Measurements from ENCODE around the gene RPH3AL. TPM values are rescaled to one million over a fixed set of nuclear protein-coding genes. Genes with fewer than 3 reads are reported as not detected.

The RPH3AL gene
- total and polyA plus RNA-seq, 10 of the 15 experiments (the other 5 are each of a cell fraction or from before 2014, with no cell fraction given) = 0.04 to 1.2 (median 0.47) TPM; not detected in 2

- in situ Hi-C loops (cut with MboI) = no loop called here
- Histone ChIP-seq H3K9ac (ENCODE audit: control insufficient read depth, insufficient read depth, low read length) (no peak overlapping the region), H3K79me2 (ENCODE audit: control insufficient read depth, insufficient read depth, low read length) (no peaks in the 10 kb centered on the region), H3K4me1 (ENCODE audit: control insufficient read depth, insufficient read depth, low read length) (no peaks in the 10 kb centered on the region; the same call in 1 of the 2 replicates), H3K4me3 (no peak overlapping the region), H3K27me3 (replicated peaks in 1 of 2; ENCODE audit: control insufficient read depth in 2 of 2, insufficient read depth in 2 of 2, low read length in 1 of 2) (no peaks in the 10 kb centered on the region; a peak in 1 of 4 replicates), H4K20me1 (ENCODE audit: control insufficient read depth, insufficient read depth) (no peaks in the 10 kb centered on the region), H3K27ac (ENCODE audit: control insufficient read depth, insufficient read depth) (no peak overlapping the region), H3K36me3 (ENCODE audit: control insufficient read depth in 2 of 2, insufficient read depth in 2 of 2, low read length in 1 of 2) (no peaks in the 10 kb centered on the region), H3K9me3 (replicated peaks; ENCODE audit: control insufficient read depth, insufficient read depth, low read length) (no peaks in the 10 kb centered on the region; the same call in 2 of the 3 replicates), H2AFZ (ENCODE audit: control insufficient read depth, low read depth, low read length) (no peak overlapping the region), H3K4me2 (ENCODE audit: control insufficient read depth, insufficient read depth) (no peak overlapping the region)
- 43% methylated on average over 4 of the region's 4 CpGs for WGBS (ENCODE audit: insufficient coverage, insufficient replicate concordance, low lambda C conversion rate, missing lambda C conversion rate)
- intact Hi-C loops (cut with micrococcal nuclease; ENCODE audit: unreplicated experiment) = no loop called here
- ATAC-seq (no peak), DNase-seq (ENCODE audit: low read depth, low spot score) (no peak), FAIRE-seq (no peak)
- ChIA-PET POLR2A (no interaction called here), RAD21 (ENCODE audit: unreplicated experiment) (no interaction called here), CTCF (no interaction called here), SMC1A (ENCODE audit: uncharacterized antibody, unreplicated experiment) (no interaction called here)
- TF ChIP-seq NFXL1 (IDR thresholded peaks at IDR 0.05; ENCODE audit: borderline replicate concordance) (no peak), HDAC2 (IDR thresholded peaks at IDR 0.05) (no peak), EED (IDR thresholded peaks at IDR 0.05; ENCODE audit: low read depth) (no peak), TBL1XR1 (IDR thresholded peaks at IDR 0.05; ENCODE audit: low read depth, low read length) (no peak), CHD4 (IDR thresholded peaks at IDR 0.05) (no peak), RELB (IDR thresholded peaks at IDR 0.05; ENCODE audit: low read depth) (no peak), SUPT20H (IDR thresholded peaks at IDR 0.05; ENCODE audit: borderline replicate concordance, control insufficient read depth, low read depth, low read length) (no peak), USF2 (IDR thresholded peaks at IDR 0.05; ENCODE audit: borderline replicate concordance, low read depth, low read length) (no peak), SMAD1 (IDR thresholded peaks at IDR 0.05; ENCODE audit: low read depth, partially characterized antibody) (no peak), GATAD2B (conservative IDR thresholded peaks at IDR 0.05; ENCODE audit: low read depth) (no peak), SMAD5 (IDR thresholded peaks at IDR 0.05; ENCODE audit: low read depth) (no peak), MXI1 (IDR thresholded peaks at IDR 0.05; ENCODE audit: low read depth, low read length) (no peak), DPF2 (IDR thresholded peaks at IDR 0.05) (no peak)
- TF ChIP-seq, protein P1, sequence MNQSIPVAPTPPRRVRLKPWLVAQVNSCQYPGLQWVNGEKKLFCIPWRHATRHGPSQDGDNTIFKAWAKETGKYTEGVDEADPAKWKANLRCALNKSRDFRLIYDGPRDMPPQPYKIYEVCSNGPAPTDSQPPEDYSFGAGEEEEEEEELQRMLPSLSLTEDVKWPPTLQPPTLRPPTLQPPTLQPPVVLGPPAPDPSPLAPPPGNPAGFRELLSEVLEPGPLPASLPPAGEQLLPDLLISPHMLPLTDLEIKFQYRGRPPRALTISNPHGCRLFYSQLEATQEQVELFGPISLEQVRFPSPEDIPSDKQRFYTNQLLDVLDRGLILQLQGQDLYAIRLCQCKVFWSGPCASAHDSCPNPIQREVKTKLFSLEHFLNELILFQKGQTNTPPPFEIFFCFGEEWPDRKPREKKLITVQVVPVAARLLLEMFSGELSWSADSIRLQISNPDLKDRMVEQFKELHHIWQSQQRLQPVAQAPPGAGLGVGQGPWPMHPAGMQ (IDR thresholded peaks at IDR 0.05; ENCODE audit: borderline replicate concordance) = no peak
- TF ChIP-seq, protein P2, sequence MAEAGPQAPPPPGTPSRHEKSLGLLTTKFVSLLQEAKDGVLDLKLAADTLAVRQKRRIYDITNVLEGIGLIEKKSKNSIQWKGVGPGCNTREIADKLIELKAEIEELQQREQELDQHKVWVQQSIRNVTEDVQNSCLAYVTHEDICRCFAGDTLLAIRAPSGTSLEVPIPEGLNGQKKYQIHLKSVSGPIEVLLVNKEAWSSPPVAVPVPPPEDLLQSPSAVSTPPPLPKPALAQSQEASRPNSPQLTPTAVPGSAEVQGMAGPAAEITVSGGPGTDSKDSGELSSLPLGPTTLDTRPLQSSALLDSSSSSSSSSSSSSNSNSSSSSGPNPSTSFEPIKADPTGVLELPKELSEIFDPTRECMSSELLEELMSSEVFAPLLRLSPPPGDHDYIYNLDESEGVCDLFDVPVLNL (IDR thresholded peaks at IDR 0.05; ENCODE audit: low read depth, low read length) = no peak
- BruUV-seq (replicated peaks) = no TSS peak
Measured at GRCh38 chr17:340074-340473, 12.5 kb downstream of the RPH3AL start.
